ENCODE measurements around the gene B3GALT4. TPM values are rescaled to one million over a fixed set of nuclear protein-coding genes. Genes with fewer than 3 reads are reported as not detected.

B3GALT4 gene
- total and polyA plus RNA-seq, 2 of the 13 experiments (the other 11 are each of a cell fraction or from before 2014, with no cell fraction given), result 0.04 to 0.27 TPM

DNA sequence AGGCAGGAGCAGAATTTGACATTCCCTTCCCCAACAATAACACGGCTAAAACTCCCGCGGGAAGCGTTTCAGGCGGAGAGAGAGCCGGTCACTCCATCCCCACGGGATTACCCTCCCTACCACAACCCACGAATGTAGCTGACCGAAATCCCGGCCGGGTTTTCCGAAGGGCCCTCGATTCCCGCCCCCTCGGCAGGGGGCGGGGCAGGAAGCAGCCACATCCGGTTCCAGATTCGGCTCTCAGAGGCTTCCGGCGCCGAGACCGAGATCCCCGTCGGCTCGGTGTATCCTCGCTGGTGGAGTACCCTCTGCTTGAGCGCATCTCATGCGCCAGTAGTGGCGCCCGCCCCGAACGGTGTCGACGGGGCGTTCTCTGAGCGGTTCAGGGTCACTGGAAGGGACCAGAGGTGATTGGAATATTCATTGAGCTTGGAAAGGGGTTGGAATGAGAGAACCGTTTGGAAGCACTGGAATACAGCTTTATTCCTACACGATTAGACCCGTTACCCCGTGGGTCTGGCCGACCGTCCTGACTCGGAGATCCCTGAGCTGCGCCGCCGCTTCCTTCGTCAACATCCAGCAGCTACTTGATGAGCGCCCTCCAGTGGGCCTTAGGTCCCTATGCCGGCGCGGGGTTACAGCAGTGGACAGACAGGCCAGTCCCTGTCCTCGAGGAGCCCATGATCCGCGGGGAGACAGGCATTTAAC, 22.5 kb downstream of the B3GALT4 start (continued):
- TF ChIP-seq SRY (CRISPR knock-in tag; IDR thresholded peaks at IDR 0.05) (peak; percentile 58; the same call in 1 of the 2 replicates), NR2C2 (CRISPR knock-in tag; IDR thresholded peaks at IDR 0.05; ENCODE audit: borderline replicate concordance) (peak; percentile 79), SPEN (CRISPR knock-in tag; IDR thresholded peaks at IDR 0.05; ENCODE audit: low read depth) (no peak; the same call in none of the 2 replicates), ONECUT2 (CRISPR knock-in tag; IDR thresholded peaks at IDR 0.05) (no peak), ZFP1 (CRISPR knock-in tag; IDR thresholded peaks at IDR 0.05) (peak; percentile 81; the same call in 1 of the 2 replicates), ZBTB42 (CRISPR knock-in tag; IDR thresholded peaks at IDR 0.05) (0 out of 2 replicates have a peak, but pooled peaks have one; percentile 85), ZNF224 (CRISPR knock-in tag; IDR thresholded peaks at IDR 0.05) (peak; percentile 84; the same call in 1 of the 2 replicates), ZNF788 (CRISPR knock-in tag; IDR thresholded peaks at IDR 0.05; ENCODE audit: borderline replicate concordance) (peak; percentile 92), ZFP36L2 (CRISPR knock-in tag; IDR thresholded peaks at IDR 0.05) (no peak), ZIK1 (CRISPR knock-in tag; IDR thresholded peaks at IDR 0.05; ENCODE audit: borderline replicate concordance, low read depth) (peak; percentile 62; the same call in 1 of the 2 replicates), CHD4 (IDR thresholded peaks at IDR 0.05; ENCODE audit: borderline replicate concordance, low read length) (peak; percentile 57; the same call in 1 of the 2 replicates), CBFB (CRISPR knock-in tag; IDR thresholded peaks at IDR 0.05) (peak; percentile 76), KAT7 (CRISPR knock-in tag; IDR thresholded peaks at IDR 0.05; ENCODE audit: borderline replicate concordance) (peak; percentile 99), ZNF543 (CRISPR knock-in tag; IDR thresholded peaks at IDR 0.05) (0 out of 2 replicates have a peak, but pooled peaks have one; percentile 38), GFI1 (CRISPR knock-in tag; IDR thresholded peaks at IDR 0.05; ENCODE audit: borderline replicate concordance) (peak; percentile 53; the same call in 1 of the 2 replicates), NRL (CRISPR knock-in tag; IDR thresholded peaks at IDR 0.05; ENCODE audit: borderline replicate concordance) (peak; percentile 68; the same call in 1 of the 2 replicates), ZNF766 (CRISPR knock-in tag; IDR thresholded peaks at IDR 0.05; ENCODE audit: borderline replicate concordance) (peak; percentile 51; the same call in 1 of the 2 replicates), ZNF629 (CRISPR knock-in tag; conservative IDR thresholded peaks at IDR 0.05) (peak; percentile 49; the same call in 1 of the 2 replicates), CEBPB (IDR thresholded peaks at IDR 0.05; ENCODE audit: borderline replicate concordance, low read depth, low read length) (no peak), TBL1XR1 (IDR thresholded peaks at IDR 0.05; ENCODE audit: borderline replicate concordance, low read length, partially characterized antibody) (peak; percentile 50), TOE1 (CRISPR knock-in tag; IDR thresholded peaks at IDR 0.05) (no peak), ZNF749 (CRISPR knock-in tag; IDR thresholded peaks at IDR 0.05; ENCODE audit: borderline replicate concordance) (peak; percentile 91; the same call in 1 of the 2 replicates), ZNF335 (CRISPR knock-in tag; IDR thresholded peaks at IDR 0.05) (no peak; the same call in 1 of the 2 replicates), ATAD3A (CRISPR knock-in tag; IDR thresholded peaks at IDR 0.05) (no peak)
- TF ChIP-seq, protein P1, sequence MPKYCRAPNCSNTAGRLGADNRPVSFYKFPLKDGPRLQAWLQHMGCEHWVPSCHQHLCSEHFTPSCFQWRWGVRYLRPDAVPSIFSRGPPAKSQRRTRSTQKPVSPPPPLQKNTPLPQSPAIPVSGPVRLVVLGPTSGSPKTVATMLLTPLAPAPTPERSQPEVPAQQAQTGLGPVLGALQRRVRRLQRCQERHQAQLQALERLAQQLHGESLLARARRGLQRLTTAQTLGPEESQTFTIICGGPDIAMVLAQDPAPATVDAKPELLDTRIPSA (CRISPR knock-in tag; IDR thresholded peaks at IDR 0.05; ENCODE audit: borderline replicate concordance), result no peak
- TF ChIP-seq, protein P2, sequence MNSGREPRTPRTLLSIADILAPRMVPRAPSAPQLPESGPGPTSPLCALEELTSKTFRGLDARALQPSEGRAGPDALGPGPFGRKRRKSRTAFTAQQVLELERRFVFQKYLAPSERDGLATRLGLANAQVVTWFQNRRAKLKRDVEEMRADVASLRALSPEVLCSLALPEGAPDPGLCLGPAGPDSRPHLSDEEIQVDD (CRISPR knock-in tag; IDR thresholded peaks at IDR 0.05; ENCODE audit: borderline replicate concordance), result no peak
- TF ChIP-seq, protein P3, sequence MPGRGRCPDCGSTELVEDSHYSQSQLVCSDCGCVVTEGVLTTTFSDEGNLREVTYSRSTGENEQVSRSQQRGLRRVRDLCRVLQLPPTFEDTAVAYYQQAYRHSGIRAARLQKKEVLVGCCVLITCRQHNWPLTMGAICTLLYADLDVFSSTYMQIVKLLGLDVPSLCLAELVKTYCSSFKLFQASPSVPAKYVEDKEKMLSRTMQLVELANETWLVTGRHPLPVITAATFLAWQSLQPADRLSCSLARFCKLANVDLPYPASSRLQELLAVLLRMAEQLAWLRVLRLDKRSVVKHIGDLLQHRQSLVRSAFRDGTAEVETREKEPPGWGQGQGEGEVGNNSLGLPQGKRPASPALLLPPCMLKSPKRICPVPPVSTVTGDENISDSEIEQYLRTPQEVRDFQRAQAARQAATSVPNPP (CRISPR knock-in tag; IDR thresholded peaks at IDR 0.05), result peak; percentile 85; the same call in 1 of the 2 replicates
- TF ChIP-seq, protein P4, sequence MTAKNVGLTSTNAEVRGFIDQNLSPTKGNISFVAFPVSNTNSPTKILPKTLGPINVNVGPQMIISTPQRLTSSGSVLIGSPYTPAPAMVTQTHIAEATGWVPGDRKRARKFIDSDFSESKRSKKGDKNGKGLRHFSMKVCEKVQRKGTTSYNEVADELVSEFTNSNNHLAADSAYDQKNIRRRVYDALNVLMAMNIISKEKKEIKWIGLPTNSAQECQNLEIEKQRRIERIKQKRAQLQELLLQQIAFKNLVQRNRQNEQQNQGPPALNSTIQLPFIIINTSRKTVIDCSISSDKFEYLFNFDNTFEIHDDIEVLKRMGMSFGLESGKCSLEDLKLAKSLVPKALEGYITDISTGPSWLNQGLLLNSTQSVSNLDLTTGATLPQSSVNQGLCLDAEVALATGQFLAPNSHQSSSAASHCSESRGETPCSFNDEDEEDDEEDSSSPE (CRISPR knock-in tag; IDR thresholded peaks at IDR 0.05), result peak; percentile 82
